ENCODE data around the gene WT1.

The WT1 gene

GRCh38 chr11:32400196-32400595, 35.1 kb downstream of the WT1 start:
- Histone ChIP-seq H3K9me3 (ENCODE audit: control insufficient read depth in 2 of 2, low read length in 2 of 2) (no peaks in the 10 kb centered on the region), H3K9ac (ENCODE audit: low read length in 2 of 2) (no peak overlapping the region), H3K4me1 (ENCODE audit: control insufficient read depth, insufficient read depth, low read length) (no peaks in the 10 kb centered on the region), H3K27ac (ENCODE audit: low read length) (no peak overlapping the region), H3K4me3 (ENCODE audit: low read length in 2 of 2) (no peak overlapping the region), H3K27me3 (ENCODE audit: control insufficient read depth in 1 of 2, insufficient read depth in 2 of 2, low read length in 2 of 2) (peaks cover 3 to 13% of the 10 kb centered on the region in 2 donors), H3K36me3 (ENCODE audit: control insufficient read depth in 2 of 2, insufficient read depth in 2 of 2, low read length in 2 of 2) (no peaks in the 10 kb centered on the region)

DNA sequence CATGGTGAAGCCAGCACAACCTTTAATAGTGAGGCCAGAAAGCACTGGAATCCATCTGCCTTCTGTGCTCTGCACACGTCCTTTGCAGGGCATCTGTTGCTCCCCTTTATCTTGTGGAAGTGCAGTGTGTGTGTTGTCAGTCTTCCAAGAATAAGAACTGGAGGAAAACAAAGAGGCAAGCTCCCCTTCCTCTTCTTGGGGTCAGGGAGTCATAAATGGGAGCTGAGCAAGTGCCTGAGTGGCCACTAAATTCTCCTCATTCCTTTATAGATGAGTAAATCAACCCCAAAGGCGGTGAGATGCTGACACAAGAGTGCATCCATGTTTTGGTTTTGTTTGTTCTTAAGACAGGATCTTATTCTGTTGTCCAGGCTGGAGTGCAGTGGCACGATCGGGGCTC, 38.3 kb downstream of the WT1 start:
- Histone ChIP-seq H3K9ac (ENCODE audit: low read length in 2 of 2) (no peak overlapping the region), H3K36me3 (ENCODE audit: control insufficient read depth in 2 of 2, insufficient read depth in 2 of 2, low read length in 2 of 2) (no peaks in the 10 kb centered on the region), H3K9me3 (ENCODE audit: control insufficient read depth in 2 of 2, low read length in 2 of 2) (no peaks in the 10 kb centered on the region), H3K4me3 (ENCODE audit: low read length in 2 of 2) (no peak overlapping the region), H3K4me1 (ENCODE audit: control insufficient read depth, insufficient read depth, low read length) (no peaks in the 10 kb centered on the region), H3K27me3 (ENCODE audit: control insufficient read depth in 1 of 2, insufficient read depth in 2 of 2, low read length in 2 of 2) (peaks cover 3 to 10% of the 10 kb centered on the region in 2 donors), H3K27ac (ENCODE audit: low read length) (no peak overlapping the region)

GRCh38 chr11:32396331-32396730, 39.0 kb downstream of the WT1 start:
- H3K4me3 ChIP-seq (ENCODE audit: low read length in 2 of 2) = no peak overlapping the region
- H3K27ac ChIP-seq (ENCODE audit: low read length) = no peak overlapping the region
- no peaks in the 10 kb centered on the region for H3K9me3 ChIP-seq (ENCODE audit: control insufficient read depth in 2 of 2, low read length in 2 of 2)
- H3K4me1 ChIP-seq (ENCODE audit: control insufficient read depth, insufficient read depth, low read length) = no peaks in the 10 kb centered on the region
- H3K9ac ChIP-seq (ENCODE audit: low read length in 2 of 2) = no peak overlapping the region
- no peaks in the 10 kb centered on the region for H3K36me3 ChIP-seq (ENCODE audit: control insufficient read depth in 2 of 2, insufficient read depth in 2 of 2, low read length in 2 of 2)
- peaks cover 3 to 10% of the 10 kb centered on the region in 2 donors for H3K27me3 ChIP-seq (ENCODE audit: control insufficient read depth in 1 of 2, insufficient read depth in 2 of 2, low read length in 2 of 2)

GRCh38 chr11:32395127-32395526, 40.2 kb downstream of the WT1 start:
- Histone ChIP-seq H3K27ac (ENCODE audit: low read length) (no peak overlapping the region), H3K4me1 (ENCODE audit: control insufficient read depth, insufficient read depth, low read length) (no peaks in the 10 kb centered on the region), H3K4me3 (ENCODE audit: low read length in 2 of 2) (no peak overlapping the region)

GRCh38 chr11:32392840-32393239, 42.5 kb downstream of the WT1 start:
- Histone ChIP-seq H3K9ac (ENCODE audit: low read length in 2 of 2) (no peak overlapping the region), H3K4me3 (ENCODE audit: low read length in 2 of 2) (no peak overlapping the region), H3K4me1 (ENCODE audit: control insufficient read depth, insufficient read depth, low read length) (no peaks in the 10 kb centered on the region), H3K36me3 (ENCODE audit: control insufficient read depth in 2 of 2, insufficient read depth in 2 of 2, low read length in 2 of 2) (no peaks in the 10 kb centered on the region), H3K27ac (ENCODE audit: low read length) (no peak overlapping the region), H3K9me3 (ENCODE audit: control insufficient read depth in 2 of 2, low read length in 2 of 2) (no peaks in the 10 kb centered on the region), H3K27me3 (ENCODE audit: control insufficient read depth in 1 of 2, insufficient read depth in 2 of 2, low read length in 2 of 2) (peaks cover 0 to 2% of the 10 kb centered on the region in 2 donors)

More at GRCh38 chr11:32395127-32395526, 40.2 kb downstream of the WT1 start:
- H3K9ac ChIP-seq (ENCODE audit: low read length in 2 of 2) = no peak overlapping the region
- H3K36me3 ChIP-seq (ENCODE audit: control insufficient read depth in 2 of 2, insufficient read depth in 2 of 2, low read length in 2 of 2) = no peaks in the 10 kb centered on the region
- H3K9me3 ChIP-seq (ENCODE audit: control insufficient read depth in 2 of 2, low read length in 2 of 2) = no peaks in the 10 kb centered on the region
- H3K27me3 ChIP-seq (ENCODE audit: control insufficient read depth in 1 of 2, insufficient read depth in 2 of 2, low read length in 2 of 2) = peaks cover 0 to 9% of the 10 kb centered on the region in 2 donors

DNA sequence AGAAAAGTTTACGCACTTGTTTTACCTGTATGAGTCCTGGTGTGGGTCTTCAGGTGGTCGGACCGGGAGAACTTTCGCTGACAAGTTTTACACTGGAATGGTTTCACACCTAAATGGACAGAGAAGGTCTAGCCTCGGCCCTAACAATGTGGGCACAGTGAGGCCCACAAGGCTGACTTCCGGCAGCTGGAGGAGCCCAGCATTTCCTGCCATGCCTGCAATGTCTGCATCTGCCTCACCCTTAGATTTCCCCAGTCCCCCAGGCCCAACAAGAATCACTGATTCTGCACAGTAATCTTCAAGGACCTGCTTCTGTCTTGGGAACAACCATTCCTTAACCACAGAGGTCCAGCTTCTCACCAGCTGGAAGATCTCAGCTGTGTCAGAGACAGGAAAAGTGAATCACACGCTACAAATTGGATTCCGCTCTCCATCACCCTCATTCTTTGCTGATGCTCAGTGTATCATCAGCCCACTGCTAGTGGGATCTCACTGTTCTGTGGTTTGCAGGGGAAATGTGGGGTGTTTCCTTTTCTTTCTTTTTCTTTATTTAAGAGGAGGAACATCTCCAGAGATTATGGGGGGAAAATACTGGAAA, 43.3 kb downstream of the WT1 start:
- Histone ChIP-seq H3K27me3 (ENCODE audit: control insufficient read depth in 1 of 2, insufficient read depth in 2 of 2, low read length in 2 of 2) (peaks cover 0 to 2% of the 10 kb centered on the region in 2 donors), H3K9me3 (ENCODE audit: control insufficient read depth in 2 of 2, low read length in 2 of 2) (no peaks in the 10 kb centered on the region), H3K4me1 (ENCODE audit: control insufficient read depth, insufficient read depth, low read length) (no peaks in the 10 kb centered on the region), H3K36me3 (ENCODE audit: control insufficient read depth in 2 of 2, insufficient read depth in 2 of 2, low read length in 2 of 2) (no peaks in the 10 kb centered on the region), H3K27ac (ENCODE audit: low read length) (no peak overlapping the region), H3K9ac (ENCODE audit: low read length in 2 of 2) (no peak overlapping the region), H3K4me3 (ENCODE audit: low read length in 2 of 2) (no peak overlapping the region)

GRCh38 chr11:32391479-32391878, 43.9 kb downstream of the WT1 start:
- Histone ChIP-seq H3K9me3 (ENCODE audit: control insufficient read depth in 2 of 2, low read length in 2 of 2) (no peaks in the 10 kb centered on the region), H3K36me3 (ENCODE audit: control insufficient read depth in 2 of 2, insufficient read depth in 2 of 2, low read length in 2 of 2) (no peaks in the 10 kb centered on the region), H3K4me3 (ENCODE audit: low read length in 2 of 2) (no peak overlapping the region), H3K4me1 (ENCODE audit: control insufficient read depth, insufficient read depth, low read length) (no peaks in the 10 kb centered on the region), H3K27me3 (ENCODE audit: control insufficient read depth in 1 of 2, insufficient read depth in 2 of 2, low read length in 2 of 2) (peaks cover 0 to 2% of the 10 kb centered on the region in 2 donors), H3K9ac (ENCODE audit: low read length in 2 of 2) (no peak overlapping the region), H3K27ac (ENCODE audit: low read length) (no peak overlapping the region)

GRCh38 chr11:32390712-32391111, 44.6 kb downstream of the WT1 start:
- Histone ChIP-seq H3K27ac (ENCODE audit: low read length) (no peak overlapping the region), H3K36me3 (ENCODE audit: control insufficient read depth in 2 of 2, insufficient read depth in 2 of 2, low read length in 2 of 2) (no peaks in the 10 kb centered on the region), H3K9ac (ENCODE audit: low read length in 2 of 2) (no peak overlapping the region), H3K4me3 (ENCODE audit: low read length in 2 of 2) (no peak overlapping the region), H3K9me3 (ENCODE audit: control insufficient read depth in 2 of 2, low read length in 2 of 2) (no peaks in the 10 kb centered on the region), H3K27me3 (ENCODE audit: control insufficient read depth in 1 of 2, insufficient read depth in 2 of 2, low read length in 2 of 2) (peaks cover 0 to 2% of the 10 kb centered on the region in 2 donors), H3K4me1 (ENCODE audit: control insufficient read depth, insufficient read depth, low read length) (no peaks in the 10 kb centered on the region)

DNA sequence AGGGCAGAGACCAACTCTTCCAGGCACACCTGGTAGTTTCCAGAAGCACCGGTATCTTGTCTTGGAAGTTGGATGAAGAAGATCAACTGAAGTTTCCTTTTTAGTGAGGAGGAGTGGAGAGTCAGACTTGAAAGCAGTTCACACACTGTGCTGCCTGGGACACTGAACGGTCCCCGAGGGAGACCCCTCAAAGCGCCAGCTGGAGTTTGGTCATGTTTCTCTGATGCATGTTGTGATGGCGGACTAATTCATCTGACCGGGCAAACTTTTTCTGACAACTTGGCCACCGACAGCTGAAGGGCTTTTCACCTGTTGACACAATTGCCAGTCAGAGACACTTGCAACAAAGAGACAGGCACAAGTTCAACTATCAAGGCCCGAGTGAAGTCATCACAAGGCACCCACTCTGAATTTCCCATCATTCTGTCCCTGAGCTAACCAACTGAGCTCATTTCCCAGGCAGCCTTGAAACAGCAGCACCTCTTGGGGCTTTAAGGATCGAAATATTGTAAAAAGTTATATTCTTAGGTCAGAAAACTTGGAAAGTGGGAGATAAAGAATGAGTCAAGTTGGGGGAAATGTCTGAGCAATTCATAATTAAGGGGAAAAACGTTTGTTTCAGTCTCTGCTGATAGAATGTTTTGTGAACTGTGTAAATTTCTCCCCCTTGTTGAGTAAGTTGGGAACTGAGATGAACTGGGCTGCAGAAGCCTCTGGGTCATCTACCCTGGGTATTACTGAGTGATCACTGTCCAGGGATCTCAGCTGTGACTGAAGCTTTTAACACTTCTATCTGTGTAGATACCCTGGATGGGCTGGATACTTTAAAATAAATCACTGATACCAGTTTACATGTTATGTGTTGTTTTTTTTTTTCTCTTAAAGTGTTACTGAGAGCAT, 46.2 kb downstream of the WT1 start:
- Histone ChIP-seq H3K27ac (ENCODE audit: low read length) (no peak overlapping the region), H3K9ac (ENCODE audit: low read length in 2 of 2) (no peak overlapping the region), H3K4me3 (ENCODE audit: low read length in 2 of 2) (no peak overlapping the region), H3K27me3 (ENCODE audit: control insufficient read depth in 1 of 2, insufficient read depth in 2 of 2, low read length in 2 of 2) (peaks cover 0 to 3% of the 10 kb centered on the region in 2 donors), H3K9me3 (ENCODE audit: control insufficient read depth in 2 of 2, low read length in 2 of 2) (no peaks in the 10 kb centered on the region), H3K36me3 (ENCODE audit: control insufficient read depth in 2 of 2, insufficient read depth in 2 of 2, low read length in 2 of 2) (no peaks in the 10 kb centered on the region), H3K4me1 (ENCODE audit: control insufficient read depth, insufficient read depth, low read length) (no peaks in the 10 kb centered on the region)

- H3K4me1 ChIP-seq (ENCODE audit: control insufficient read depth, insufficient read depth, low read length) = no peaks in the 10 kb centered on the region
- H3K4me3 ChIP-seq (ENCODE audit: low read length in 2 of 2) = no peak overlapping the region
- peaks cover 0 to 3% of the 10 kb centered on the region in 2 donors for H3K27me3 ChIP-seq (ENCODE audit: control insufficient read depth in 1 of 2, insufficient read depth in 2 of 2, low read length in 2 of 2)
- no peak overlapping the region for H3K27ac ChIP-seq (ENCODE audit: low read length)
- H3K36me3 ChIP-seq (ENCODE audit: control insufficient read depth in 2 of 2, insufficient read depth in 2 of 2, low read length in 2 of 2) = no peaks in the 10 kb centered on the region
- no peaks in the 10 kb centered on the region for H3K9me3 ChIP-seq (ENCODE audit: control insufficient read depth in 2 of 2, low read length in 2 of 2)
- no peak overlapping the region for H3K9ac ChIP-seq (ENCODE audit: low read length in 2 of 2)
These were observed 47.0 kb downstream of the WT1 start for GRCh38 chr11:32388365-32388764.

DNA sequence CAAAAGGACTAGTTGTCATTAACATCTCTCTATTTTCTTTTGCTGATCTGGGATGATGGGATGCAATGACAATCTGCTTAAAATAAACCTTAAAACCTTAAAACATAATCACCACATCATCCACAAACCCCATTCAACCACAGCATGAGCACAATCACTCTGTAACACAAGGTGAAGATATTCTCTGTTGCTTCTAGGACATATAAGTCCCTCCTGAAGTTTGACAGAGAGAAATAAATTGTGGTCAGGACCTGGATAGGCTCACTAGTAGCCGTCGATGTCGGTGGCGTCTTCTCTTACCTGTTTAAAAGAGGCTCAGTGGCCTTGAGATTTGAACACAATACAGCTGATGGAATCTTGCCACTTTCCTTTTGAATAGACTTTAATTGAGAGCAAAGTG, 47.9 kb downstream of the WT1 start:
- no peaks in the 10 kb centered on the region for H3K4me1 ChIP-seq (ENCODE audit: control insufficient read depth, insufficient read depth, low read length)
- no peak overlapping the region for H3K27ac ChIP-seq (ENCODE audit: low read length)
- H3K4me3 ChIP-seq (ENCODE audit: low read length in 2 of 2) = no peak overlapping the region
- no peaks in the 10 kb centered on the region for H3K9me3 ChIP-seq (ENCODE audit: control insufficient read depth in 2 of 2, low read length in 2 of 2)
- no peak overlapping the region for H3K9ac ChIP-seq (ENCODE audit: low read length in 2 of 2)
- H3K36me3 ChIP-seq (ENCODE audit: control insufficient read depth in 2 of 2, insufficient read depth in 2 of 2, low read length in 2 of 2) = no peaks in the 10 kb centered on the region
- H3K27me3 ChIP-seq (ENCODE audit: control insufficient read depth in 1 of 2, insufficient read depth in 2 of 2, low read length in 2 of 2) = peaks cover 0 to 6% of the 10 kb centered on the region in 2 donors
